ENCODE results near the gene RANGAP1.

DNA sequence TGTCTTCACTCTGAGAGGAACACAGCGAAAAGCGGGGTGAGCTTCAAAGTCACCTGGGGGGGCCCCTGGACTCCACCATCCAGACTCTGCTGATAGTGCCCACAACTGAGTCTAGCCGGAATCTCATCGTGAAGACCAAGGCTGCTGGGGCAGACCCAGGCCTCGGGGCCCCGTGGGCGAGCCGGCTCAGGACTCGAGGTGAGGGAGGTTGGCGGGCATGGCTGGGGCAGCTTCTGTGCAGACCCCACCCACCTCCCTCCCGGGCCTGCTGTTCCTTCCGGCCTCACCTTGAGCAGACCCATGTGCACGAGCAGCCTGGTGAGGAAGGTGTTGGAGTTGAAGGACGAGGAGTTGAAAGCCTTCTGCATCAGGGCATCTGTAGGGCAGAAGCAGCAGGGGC is 36.5 kb downstream of the RANGAP1 start:
- TF ChIP-seq, protein P1, sequence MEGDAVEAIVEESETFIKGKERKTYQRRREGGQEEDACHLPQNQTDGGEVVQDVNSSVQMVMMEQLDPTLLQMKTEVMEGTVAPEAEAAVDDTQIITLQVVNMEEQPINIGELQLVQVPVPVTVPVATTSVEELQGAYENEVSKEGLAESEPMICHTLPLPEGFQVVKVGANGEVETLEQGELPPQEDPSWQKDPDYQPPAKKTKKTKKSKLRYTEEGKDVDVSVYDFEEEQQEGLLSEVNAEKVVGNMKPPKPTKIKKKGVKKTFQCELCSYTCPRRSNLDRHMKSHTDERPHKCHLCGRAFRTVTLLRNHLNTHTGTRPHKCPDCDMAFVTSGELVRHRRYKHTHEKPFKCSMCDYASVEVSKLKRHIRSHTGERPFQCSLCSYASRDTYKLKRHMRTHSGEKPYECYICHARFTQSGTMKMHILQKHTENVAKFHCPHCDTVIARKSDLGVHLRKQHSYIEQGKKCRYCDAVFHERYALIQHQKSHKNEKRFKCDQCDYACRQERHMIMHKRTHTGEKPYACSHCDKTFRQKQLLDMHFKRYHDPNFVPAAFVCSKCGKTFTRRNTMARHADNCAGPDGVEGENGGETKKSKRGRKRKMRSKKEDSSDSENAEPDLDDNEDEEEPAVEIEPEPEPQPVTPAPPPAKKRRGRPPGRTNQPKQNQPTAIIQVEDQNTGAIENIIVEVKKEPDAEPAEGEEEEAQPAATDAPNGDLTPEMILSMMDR (conservative IDR thresholded peaks at IDR 0.05; ENCODE audit: low read depth, low read length): no peak
- no peak for TF ChIP-seq POLR2A (IDR thresholded peaks at IDR 0.05; ENCODE audit: low read depth, low read length)
- TF ChIP-seq RCOR1 (IDR thresholded peaks at IDR 0.05; ENCODE audit: insufficient replicate concordance, low read length): no peak
- TF ChIP-seq MXI1 (IDR thresholded peaks at IDR 0.05; ENCODE audit: borderline replicate concordance, low read depth, low read length): no peak
- no peak for TF ChIP-seq RFX5 (IDR thresholded peaks at IDR 0.05; ENCODE audit: low read depth, low read length)
- no peak for TF ChIP-seq CEBPB (IDR thresholded peaks at IDR 0.05; ENCODE audit: low read depth, low read length)
- no peak for TF ChIP-seq SMC3 (IDR thresholded peaks at IDR 0.05; ENCODE audit: low read depth, low read length)
- TF ChIP-seq MAZ (IDR thresholded peaks at IDR 0.05; ENCODE audit: borderline replicate concordance, low read depth, low read length): no peak
- no peak for TF ChIP-seq BHLHE40 (IDR thresholded peaks at IDR 0.05; ENCODE audit: low read depth, low read length)
- TF ChIP-seq, protein P2, sequence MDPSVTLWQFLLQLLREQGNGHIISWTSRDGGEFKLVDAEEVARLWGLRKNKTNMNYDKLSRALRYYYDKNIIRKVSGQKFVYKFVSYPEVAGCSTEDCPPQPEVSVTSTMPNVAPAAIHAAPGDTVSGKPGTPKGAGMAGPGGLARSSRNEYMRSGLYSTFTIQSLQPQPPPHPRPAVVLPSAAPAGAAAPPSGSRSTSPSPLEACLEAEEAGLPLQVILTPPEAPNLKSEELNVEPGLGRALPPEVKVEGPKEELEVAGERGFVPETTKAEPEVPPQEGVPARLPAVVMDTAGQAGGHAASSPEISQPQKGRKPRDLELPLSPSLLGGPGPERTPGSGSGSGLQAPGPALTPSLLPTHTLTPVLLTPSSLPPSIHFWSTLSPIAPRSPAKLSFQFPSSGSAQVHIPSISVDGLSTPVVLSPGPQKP (IDR thresholded peaks at IDR 0.05; ENCODE audit: borderline replicate concordance, low read depth, low read length): no peak
- TF ChIP-seq FOS (IDR thresholded peaks at IDR 0.05; ENCODE audit: low read depth, low read length): no peak
- no peak for TF ChIP-seq RAD21 (IDR thresholded peaks at IDR 0.05; ENCODE audit: low read length)
- no peak for TF ChIP-seq MAFK (IDR thresholded peaks at IDR 0.05; ENCODE audit: low read depth, low read length)
- no peak for TF ChIP-seq CHD1 (IDR thresholded peaks at IDR 0.05; ENCODE audit: low read depth, low read length)
